Bladder microvascular endothelial cell (primary cell): ENCODE data around the gene HLA-A. TPM values are rescaled to one million over a fixed set of nuclear protein-coding genes. Genes with fewer than 3 reads are reported as not detected.

Experiments
- total RNA-seq: library from RNA; depleted of rRNA; stranded (reverse); fragments of >200 nt; gene quantifications from 2 replicates; pipeline ENCODE4 v1.2.3, GENCODE V29; 2014

HLA-A gene
- total RNA-seq, result 804 and 1,185 TPM in 2 replicates

GRCh38 chr6:29942275-29943052 is at the start of gene HLA-A:
Gene HLA-A (plus strand): TSS chr6:29942532. CDS start chr6:29942554, 22 bp downstream.

Other genes with a start within 250 kb of the HLA-A start
- 25.6 and 73.2 TPM in 2 replicates for gene HLA-F, start 219.1 kb upstream of the HLA-A start, total RNA-seq
- gene HLA-G, start 114.7 kb upstream of the HLA-A start, total RNA-seq, result not detected in 2 replicates
- gene POLR1H, start 118.7 kb downstream of the HLA-A start, total RNA-seq, result 26.9 and 35.3 TPM in 2 replicates
- 8.9 and 15.9 TPM in 2 replicates for gene PPP1R11, start 124.7 kb downstream of the HLA-A start, total RNA-seq
- gene RNF39, start 133.2 kb downstream of the HLA-A start, total RNA-seq, result not detected in 2 replicates
- not detected in 2 replicates for gene TRIM31, start 170.6 kb downstream of the HLA-A start, total RNA-seq
- gene TRIM40, start 193.6 kb downstream of the HLA-A start, total RNA-seq, result not detected in 2 replicates
- gene TRIM10, start 218.7 kb downstream of the HLA-A start, total RNA-seq, result not detected in 2 replicates
- not detected in 2 replicates for gene TRIM15, start 221.0 kb downstream of the HLA-A start, total RNA-seq